NCI-H2171 treated with DMSO at 0.1 percent for 48 hours (cell line): ENCODE results near the gene PSMB3.
"Not testable (repeated sequence)": the region's sequence is repeated elsewhere in the genome, so short reads cannot be mapped to it uniquely, and the experiment has no call there.

ENCODE experiments used
- DNase-seq: peaks from one replicate; lab custom pipeline; 2025; lab: John Stamatoyannopoulos, UW

The PSMB3 gene

GRCh38 chr17:38716368-38717005 lies 36.1 kb upstream of the PSMB3 start:
- DNase-seq = no peak

GRCh38 chr17:38717139-38717745 lies 35.3 kb upstream of the PSMB3 start:
- DNase-seq = peak; percentile 36

- DNase-seq = no peak
Observed at GRCh38 chr17:38719289-38719942, 33.1 kb upstream of the PSMB3 start.

- DNase-seq = no peak
Observed at GRCh38 chr17:38719943-38720641, 32.4 kb upstream of the PSMB3 start.

GRCh38 chr17:38720941-38721340 lies 31.6 kb upstream of the PSMB3 start:
- DNase-seq = no peak

- no peak for DNase-seq
Observed at GRCh38 chr17:38721802-38722201, 30.7 kb upstream of the PSMB3 start.

- DNase-seq = peak; percentile 83
Observed at GRCh38 chr17:38724337-38724988, 28.1 kb upstream of the PSMB3 start.

GRCh38 chr17:38725066-38725465 lies 27.5 kb upstream of the PSMB3 start:
- DNase-seq = no peak

- DNase-seq = not testable (repeated sequence)
Observed at GRCh38 chr17:38726145-38726544, 26.4 kb upstream of the PSMB3 start.

GRCh38 chr17:38727736-38728135 lies 24.8 kb upstream of the PSMB3 start:
- DNase-seq = no peak

GRCh38 chr17:38728290-38728831 lies 24.2 kb upstream of the PSMB3 start:
- DNase-seq = no peak

- no peak for DNase-seq
Observed at GRCh38 chr17:38729368-38729885, 23.1 kb upstream of the PSMB3 start.

GRCh38 chr17:38729886-38730525 lies 22.5 kb upstream of the PSMB3 start, which contains the start of gene CISD3:
CISD3 (plus strand) TSS chr17:38730341; CDS start chr17:38730359, 18 bp downstream.
- DNase-seq = peak; percentile 81

- peak; percentile 55 for DNase-seq
Observed at GRCh38 chr17:38730526-38731379, 21.8 kb upstream of the PSMB3 start.

- DNase-seq = no peak
Observed at GRCh38 chr17:38731526-38732294, 20.8 kb upstream of the PSMB3 start.

GRCh38 chr17:38732376-38733281 lies 19.9 kb upstream of the PSMB3 start:
- no peak for DNase-seq

- DNase-seq = no peak
Observed at GRCh38 chr17:38733282-38733981, 19.1 kb upstream of the PSMB3 start.
